ENCODE results near the gene MMP14.
A peak's percentile ranks its signal among the peaks of the same experiment; 100 is the strongest.
"Not testable (repeated sequence)": the region's sequence is repeated elsewhere in the genome, so short reads cannot be mapped to it uniquely, and the experiment has no call there.

Gene MMP14

DNA sequence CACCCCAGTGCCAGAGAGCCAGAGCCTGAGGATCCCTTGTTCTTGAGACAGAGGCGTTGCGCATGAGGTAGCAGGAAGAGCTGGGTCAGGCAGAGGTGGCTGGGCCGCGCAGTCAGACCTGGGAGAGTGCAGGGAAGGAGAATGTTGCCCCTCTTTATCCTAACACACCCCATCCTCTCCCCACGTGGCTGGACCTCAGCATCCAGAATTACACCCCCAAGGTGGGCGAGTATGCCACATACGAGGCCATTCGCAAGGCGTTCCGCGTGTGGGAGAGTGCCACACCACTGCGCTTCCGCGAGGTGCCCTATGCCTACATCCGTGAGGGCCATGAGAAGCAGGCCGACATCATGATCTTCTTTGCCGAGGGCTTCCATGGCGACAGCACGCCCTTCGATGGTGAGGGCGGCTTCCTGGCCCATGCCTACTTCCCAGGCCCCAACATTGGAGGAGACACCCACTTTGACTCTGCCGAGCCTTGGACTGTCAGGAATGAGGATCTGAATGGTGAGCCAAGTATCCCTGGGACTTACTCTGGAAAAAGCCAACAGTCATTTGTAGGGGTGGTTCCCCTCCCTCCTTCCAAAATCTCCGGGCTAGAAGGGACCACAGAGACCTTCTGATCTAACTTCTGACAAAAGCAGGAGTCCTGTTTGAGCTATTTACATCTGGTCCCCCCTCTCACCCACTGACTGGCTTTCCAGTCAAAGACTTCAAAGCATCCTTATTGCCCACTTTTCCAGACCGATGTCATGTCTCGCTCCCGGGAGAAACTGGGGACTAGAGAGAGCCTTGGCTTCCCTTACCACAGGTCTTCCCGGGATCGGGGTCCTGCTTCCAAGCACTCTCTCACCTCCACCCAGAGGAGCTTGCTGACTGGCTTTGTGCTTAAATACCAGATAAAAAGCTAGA is 6.1 kb downstream of the MMP14 start:
- no peak for DNase-seq (ENCODE audit: low spot score)

DNA sequence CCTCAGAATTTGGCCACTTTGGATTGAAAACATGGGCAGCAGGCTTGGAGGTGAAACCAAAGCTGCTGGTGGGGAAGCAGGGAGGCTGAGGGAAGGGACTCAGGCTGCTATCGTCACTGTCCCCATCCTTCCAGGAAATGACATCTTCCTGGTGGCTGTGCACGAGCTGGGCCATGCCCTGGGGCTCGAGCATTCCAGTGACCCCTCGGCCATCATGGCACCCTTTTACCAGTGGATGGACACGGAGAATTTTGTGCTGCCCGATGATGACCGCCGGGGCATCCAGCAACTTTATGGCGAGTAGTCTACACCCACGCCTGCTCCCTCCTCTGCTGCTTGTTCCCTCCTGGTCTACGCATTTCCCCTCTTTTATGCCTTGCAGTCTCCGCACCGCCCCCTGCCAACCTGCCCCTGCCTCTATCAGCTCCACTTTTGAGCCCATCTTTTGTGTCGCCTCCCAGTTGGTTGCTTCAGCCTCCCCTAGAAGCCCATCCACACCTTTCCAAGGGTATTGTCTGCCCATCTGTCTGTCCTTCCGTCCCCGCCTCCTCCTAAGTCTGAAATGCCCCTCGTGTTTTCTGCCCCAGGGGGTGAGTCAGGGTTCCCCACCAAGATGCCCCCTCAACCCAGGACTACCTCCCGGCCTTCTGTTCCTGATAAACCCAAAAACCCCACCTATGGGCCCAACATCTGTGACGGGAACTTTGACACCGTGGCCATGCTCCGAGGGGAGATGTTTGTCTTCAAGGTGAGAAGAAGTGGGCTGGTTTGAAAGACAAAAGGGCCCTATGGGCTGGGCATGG is 6.9 kb downstream of the MMP14 start:
- no peak for DNase-seq (ENCODE audit: low spot score)

DNA sequence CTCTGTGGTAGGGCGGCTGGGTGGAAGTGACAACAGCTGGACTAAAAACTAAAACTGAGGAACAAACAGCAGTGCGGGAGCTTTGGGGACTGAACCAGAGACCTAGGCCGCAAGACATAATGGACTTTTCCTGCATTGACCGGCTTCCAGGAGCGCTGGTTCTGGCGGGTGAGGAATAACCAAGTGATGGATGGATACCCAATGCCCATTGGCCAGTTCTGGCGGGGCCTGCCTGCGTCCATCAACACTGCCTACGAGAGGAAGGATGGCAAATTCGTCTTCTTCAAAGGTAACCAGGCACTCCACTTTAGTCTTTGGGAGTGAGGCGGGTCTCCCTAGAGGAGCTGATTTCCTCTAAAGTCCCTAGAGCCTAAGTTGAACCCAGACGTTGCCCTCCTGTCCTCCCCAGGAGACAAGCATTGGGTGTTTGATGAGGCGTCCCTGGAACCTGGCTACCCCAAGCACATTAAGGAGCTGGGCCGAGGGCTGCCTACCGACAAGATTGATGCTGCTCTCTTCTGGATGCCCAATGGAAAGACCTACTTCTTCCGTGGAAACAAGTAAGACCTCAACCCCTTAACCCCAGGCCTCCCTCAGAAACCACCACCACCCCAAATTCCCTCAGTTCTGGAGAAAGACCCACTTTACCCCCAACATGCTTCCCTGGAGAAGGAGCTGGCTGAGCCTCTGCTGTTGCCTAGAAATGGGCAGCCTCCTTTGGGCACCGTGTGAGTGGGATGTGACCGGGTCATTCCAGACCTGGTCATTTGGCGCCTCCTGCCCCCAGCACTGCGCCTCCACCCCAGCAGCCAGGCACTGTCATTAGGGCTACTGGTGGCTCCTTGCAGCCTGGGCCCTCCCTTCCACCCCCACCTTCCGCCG is 8.1 kb downstream of the MMP14 start:
- no peak for DNase-seq (ENCODE audit: low spot score)

DNA sequence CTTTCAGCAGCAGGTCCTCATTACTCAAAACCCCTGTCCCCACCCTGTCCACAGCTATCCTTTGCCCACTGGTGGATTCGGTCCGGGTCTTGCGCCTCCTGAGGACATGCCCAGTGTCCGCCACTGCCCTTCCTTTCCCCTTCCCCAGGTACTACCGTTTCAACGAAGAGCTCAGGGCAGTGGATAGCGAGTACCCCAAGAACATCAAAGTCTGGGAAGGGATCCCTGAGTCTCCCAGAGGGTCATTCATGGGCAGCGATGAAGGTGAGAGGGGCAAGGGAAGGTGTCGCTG is 8.7 kb downstream of the MMP14 start:
- no peak for DNase-seq (ENCODE audit: low spot score)

DNA sequence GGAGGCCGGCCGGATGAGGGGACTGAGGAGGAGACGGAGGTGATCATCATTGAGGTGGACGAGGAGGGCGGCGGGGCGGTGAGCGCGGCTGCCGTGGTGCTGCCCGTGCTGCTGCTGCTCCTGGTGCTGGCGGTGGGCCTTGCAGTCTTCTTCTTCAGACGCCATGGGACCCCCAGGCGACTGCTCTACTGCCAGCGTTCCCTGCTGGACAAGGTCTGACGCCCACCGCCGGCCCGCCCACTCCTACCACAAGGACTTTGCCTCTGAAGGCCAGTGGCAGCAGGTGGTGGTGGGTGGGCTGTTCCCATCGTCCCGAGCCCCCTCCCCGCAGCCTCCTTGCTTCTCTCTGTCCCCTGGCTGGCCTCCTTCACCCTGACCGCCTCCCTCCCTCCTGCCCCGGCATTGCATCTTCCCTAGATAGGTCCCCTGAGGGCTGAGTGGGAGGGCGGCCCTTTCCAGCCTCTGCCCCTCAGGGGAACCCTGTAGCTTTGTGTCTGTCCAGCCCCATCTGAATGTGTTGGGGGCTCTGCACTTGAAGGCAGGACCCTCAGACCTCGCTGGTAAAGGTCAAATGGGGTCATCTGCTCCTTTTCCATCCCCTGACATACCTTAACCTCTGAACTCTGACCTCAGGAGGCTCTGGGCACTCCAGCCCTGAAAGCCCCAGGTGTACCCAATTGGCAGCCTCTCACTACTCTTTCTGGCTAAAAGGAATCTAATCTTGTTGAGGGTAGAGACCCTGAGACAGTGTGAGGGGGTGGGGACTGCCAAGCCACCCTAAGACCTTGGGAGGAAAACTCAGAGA is 9.6 kb downstream of the MMP14 start:
- no peak for DNase-seq (ENCODE audit: low spot score)

DNA sequence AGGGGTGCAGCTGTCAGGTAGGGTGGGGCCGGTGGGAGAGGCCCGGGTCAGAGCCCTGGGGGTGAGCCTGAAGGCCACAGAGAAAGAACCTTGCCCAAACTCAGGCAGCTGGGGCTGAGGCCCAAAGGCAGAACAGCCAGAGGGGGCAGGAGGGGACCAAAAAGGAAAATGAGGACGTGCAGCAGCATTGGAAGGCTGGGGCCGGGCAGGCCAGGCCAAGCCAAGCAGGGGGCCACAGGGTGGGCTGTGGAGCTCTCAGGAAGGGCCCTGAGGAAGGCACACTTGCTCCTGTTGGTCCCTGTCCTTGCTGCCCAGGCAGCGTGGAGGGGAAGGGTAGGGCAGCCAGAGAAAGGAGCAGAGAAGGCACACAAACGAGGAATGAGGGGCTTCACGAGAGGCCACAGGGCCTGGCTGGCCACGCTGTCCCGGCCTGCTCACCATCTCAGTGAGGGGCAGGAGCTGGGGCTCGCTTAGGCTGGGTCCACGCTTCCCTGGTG is 10.5 kb downstream of the MMP14 start:
- no peak for DNase-seq (ENCODE audit: low spot score)

DNA sequence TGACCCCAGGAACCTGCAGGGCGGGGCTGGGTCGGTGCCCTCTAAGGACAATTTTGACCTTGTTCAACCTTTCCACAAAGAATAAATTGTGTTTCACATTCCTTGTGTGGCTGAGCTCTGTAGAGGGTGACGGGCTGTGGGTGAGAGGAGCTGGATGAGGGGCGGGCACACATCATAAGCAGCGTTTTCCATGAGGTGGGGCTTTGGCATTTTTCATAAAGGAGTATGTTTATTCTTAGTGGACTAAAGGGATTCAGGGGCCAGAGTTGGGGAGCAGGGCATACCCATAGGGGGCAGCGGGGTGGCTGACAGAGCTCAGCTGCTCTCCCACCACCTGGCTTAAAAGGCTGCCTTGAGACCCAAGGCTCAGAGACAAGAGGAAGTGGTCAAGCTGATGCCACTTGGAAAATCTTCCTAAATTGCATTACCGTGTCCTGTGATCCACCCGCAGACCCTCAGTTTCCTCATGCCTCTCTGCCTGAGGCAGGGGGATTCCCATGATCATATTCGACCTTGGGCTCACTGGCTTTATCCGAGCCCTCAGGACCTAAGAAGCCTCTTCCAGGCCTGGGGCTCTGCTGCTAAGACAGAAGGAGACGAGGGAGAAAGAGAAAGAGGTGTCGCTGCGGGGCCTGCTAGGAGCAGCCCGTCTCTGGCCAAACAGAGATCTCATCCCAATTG is 11.4 kb downstream of the MMP14 start:
- no peak for DNase-seq (ENCODE audit: low spot score)

DNA sequence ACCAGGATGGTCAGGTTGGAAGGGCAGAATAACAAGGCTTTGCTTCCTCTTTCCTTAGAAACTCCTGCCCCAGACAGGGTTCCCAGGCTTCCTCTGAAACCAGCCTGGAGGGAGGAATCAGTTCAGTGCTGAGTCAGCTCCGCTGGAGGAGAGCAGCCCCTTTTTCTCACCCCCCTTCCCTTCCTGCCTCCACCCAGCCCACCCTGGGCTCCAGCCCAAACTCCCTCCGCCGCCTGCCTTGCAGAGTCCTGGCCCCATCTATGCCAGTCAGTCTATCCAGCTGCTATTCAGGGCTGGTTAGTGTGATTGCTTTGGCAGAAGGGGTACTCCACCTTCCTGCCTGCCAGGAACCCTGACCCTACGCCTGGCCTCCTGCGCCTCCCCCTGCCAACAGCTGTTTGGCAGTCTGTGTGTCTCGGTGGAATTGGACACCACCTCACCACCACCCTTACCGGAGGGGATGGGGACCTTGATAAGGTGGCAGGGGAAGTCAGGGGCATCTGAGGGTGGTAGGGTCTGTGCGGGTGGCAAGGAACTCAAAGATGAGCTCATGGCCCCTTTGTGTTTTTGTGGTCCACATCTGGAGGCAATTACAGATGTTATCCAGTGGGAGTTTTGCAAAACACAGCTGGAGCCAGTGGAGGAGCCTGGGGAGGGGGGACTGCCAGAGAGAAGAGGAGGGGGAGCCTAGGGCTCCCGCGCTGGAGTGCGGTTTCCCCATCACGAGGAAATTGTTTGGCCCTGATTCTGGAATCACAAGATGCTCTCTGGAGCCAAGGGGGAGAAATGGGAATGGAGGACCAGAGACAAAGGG is 12.2 kb downstream of the MMP14 start:
- no peak for DNase-seq (ENCODE audit: low spot score)

DNA sequence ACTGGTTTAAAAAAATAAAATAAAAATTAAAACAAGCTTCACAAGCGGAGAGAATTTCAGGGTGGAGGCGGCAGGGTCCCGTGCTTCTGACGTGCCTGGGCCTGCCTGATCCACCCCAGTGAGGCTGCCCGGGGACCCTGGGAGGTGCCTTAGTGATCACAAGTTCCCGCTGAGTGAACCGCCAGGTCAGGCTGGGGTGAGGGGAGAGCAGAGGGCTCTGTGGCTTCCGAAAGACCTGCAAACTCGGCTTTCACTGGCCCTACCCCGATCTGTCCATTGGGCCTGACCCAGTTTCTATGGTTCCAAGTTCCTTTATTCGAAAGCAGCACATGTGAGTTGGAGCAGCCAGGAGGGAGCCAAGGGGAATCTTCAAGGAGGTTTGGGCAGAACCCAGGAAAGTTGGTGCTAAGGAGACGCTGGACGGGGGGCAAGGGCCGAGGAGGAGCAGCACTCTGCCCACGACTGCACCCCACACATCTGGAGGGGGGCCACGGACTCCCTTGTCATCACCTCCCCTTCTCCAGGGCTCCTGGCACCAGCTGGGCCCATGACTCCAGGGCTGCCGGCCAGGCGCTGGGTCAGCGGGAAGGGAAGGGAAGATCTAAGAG is 12.9 kb downstream of the MMP14 start:
- no peak for DNase-seq (ENCODE audit: low spot score)

DNA sequence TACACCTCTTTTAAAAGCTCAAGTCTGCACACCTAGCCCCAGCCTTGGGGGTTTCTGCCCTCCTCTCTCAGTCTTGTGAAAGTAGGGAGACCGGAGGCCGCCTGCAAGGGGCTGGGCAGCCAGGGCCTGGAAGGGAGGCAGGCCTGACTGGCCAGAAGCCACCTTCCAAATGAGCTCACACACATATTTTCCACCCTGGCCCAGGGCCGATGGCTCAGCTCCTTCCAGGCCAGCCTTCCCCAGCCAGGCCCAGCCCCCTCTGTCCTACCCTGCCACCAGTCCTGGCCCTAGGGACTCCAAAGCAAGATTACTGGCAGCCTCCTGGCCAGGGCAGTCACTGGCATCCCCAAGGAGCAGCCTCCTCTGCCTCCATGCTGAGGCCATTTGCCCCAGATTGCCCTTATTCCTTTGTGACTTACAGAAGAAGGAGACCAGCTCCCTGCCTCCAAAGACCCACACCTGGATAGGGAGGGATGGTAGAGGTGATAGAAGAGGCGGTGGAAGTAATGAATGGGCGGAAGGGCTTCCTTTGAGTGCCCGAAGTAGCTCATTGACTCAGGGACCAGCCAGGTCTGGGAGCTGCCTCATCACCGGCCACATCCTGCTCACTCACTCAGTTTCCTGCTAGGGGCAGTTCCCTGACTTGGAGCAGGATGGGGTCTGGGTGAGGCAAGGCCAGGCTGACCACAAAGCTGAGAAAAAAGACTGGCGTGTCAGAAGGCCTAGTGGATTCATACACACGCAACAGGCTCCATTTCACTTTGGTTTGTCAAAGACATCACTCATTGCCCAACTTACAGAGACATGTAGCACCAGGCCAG is 14.8 kb downstream of the MMP14 start:
- no peak for DNase-seq (ENCODE audit: low spot score)

DNA sequence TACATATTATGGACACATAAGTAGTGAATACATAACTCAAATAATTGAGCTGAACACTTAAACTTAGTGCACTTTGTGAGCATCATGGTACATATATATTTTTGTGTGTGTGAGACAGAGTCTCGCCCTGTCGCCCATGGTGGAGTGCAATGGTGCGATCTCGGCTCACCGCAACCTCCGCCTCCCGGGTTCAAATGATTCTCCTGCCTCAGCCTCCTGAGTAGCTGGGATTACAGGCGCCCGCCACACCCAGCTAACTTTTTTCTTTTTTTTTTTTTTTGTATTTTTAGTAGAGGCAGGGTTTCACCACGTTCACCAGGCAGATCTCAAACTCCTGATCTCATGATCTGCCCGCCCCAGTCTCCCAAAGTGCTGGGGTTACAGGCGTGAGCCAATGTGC is 15.8 kb downstream of the MMP14 start:
- not testable (repeated sequence) for DNase-seq (ENCODE audit: low spot score)

DNA sequence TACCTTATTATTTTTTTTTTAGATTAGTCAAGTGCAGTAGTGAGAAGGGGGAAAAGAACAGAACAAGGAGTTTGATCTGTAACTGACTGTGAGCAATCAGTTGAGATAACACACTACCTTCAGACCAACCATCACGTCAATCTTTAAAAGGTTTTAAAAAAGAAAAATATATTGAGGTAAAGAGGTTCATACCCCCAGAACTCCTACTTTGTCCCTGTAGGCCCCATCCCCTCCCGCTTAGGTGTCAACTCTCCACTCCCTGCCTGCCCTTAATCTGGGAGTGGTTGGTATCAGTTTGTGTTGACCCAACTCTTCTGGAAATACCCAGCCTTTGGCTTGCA is 16.2 kb downstream of the MMP14 start:
- DNase-seq (ENCODE audit: low spot score), result no peak

DNA sequence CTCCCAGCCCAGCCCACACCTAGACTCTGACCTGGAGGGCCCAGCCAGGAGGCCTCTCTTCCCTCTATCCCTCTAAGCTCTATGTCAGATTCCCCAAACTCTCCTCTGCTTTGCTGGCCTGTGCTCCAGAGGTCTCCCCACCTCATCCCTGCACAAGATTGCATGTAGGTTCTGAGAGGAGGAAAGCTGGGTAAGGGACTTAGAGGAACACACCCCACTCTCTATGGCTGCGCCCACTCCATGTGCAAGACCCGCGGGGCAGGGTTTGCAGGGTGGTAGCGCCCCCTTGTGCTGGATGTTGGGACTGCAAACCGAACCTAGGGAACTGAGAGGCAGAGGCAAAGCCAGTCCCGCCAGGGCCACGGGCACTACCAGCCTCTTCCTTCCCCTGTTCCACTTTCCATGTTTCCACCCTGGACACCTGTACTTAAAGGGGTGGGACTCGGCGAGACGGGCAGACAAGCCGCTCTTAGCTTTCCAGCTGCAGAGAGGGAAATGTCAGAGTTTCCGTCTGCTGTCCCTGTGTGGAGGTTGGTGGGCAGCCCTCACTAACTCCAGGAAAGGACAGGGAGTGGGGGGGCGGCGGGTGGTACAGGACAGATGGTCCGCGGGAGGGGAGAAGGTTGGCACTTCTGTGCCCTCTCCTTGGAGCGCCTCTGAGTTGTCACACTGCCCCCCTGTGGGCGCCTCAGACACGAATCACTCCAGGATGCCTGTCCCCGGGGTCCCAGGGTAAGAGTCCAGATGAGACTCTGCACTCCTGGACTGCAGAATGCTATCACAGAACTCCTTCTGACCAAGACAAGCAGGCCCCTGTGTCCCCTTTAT is 16.8 kb downstream of the MMP14 start:
- DNase-seq (ENCODE audit: low spot score), result peak; percentile 84

DNA sequence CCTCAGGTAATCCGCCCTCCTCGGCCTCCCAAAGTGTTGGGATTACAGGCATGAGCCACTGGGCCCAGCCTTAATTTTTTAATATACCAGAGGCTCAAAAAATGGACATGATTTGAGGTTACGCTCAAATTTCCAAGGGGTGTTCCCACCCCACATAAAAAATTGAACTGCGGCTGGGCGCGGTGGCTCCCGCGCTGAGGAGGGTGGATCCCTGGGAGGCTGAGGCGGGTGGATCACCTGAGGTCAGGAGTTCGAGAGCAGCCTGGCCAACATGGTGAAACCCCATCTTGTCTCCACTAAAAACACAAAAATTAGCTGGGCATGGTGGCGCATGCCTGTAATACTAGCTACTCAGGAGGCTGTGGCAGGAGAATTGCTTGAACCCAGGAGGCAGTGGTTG is 17.9 kb downstream of the MMP14 start:
- not testable (repeated sequence) for DNase-seq (ENCODE audit: low spot score)

DNA sequence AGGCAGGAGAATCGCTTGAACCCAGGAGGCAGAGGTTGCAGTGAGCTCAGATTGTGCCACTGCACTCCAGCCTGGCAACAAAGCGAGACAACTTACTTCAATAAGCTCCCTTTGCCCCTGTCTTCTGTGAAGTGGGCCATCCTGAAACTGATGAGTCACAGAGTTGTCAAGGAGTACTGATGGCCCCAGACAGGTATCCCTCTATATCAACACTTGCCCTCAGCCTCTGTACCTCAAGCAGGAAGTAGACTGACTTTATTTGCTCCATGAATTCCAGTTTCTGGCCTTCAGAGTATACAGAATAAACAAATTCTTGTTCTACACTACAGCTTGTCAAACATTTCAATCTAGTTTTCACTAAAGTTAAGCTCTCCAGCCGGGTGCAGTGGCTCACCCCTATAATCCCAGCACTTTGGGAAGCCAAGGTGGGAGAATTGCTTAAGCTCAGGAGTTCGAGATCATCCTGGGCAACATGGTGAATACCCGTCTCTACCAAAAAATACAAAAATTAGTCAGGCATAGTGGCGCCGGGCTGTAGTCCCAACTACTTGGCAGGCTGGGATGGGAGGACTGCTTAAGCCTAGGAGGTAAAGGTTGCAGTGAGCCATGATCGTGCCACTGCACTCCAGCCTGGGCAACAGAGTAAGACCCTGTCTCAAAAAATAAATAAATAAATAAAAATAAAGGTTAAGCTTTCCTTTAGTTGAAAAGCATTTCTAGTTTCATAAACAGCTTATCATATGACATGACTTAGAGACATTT is 18.8 kb downstream of the MMP14 start:
- DNase-seq (ENCODE audit: low spot score), result no peak

DNA sequence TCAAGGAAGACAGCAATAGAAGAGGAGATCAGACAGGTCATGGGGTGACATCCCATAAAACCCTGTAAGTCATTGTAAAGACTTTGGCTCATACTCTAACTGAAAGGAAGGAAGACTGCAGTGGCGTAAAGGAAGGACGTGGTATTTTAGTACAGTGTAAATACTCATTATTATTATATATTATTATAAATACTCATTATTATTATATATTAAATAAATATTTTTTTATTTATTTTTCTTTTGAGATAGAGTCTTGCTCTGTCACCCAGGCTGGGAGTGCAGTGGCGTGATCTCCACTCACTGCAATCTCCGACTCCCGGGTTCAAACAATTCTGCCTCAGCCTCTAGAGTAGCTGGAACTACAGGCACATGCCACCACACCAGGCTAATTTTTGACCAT is 20.0 kb downstream of the MMP14 start:
- no peak for DNase-seq (ENCODE audit: low spot score)

DNA sequence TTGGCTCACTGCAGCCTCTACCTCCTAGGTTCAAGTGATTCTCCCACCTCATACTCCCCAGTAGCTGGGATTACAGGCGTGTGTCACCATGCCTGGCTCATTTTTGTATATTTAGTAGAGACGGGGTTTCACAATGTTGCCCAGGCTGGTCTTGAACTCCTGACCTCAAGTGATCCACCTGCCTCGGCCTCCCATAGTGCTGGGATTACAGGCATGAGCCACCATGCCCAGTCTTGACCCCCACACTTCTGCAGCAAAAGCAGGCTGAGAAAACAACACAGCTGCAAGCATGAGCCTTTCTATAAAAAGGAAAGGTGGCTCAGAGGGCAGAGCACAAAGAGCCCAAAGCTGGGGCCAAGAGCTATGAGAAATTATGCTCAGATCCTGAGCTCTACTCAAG is 24.0 kb downstream of the MMP14 start:
- DNase-seq (ENCODE audit: low spot score), result not testable (repeated sequence)
